Cardiac septum (tissue), 1 donor: ENCODE measurements around the gene MYG1. TPM values are rescaled to one million over a fixed set of nuclear protein-coding genes. Genes with fewer than 3 reads are reported as not detected.

Experiments used
- DNase-seq: peaks from one replicate; pipeline ENCODE4 v3.0.0-alpha.2; 2020; ENCODE audit warnings: low spot score
- intact Hi-C: fragments of 100-400 bp; cut with DNase I; formaldehyde crosslinking; loops from one replicate; pipeline ENCODE4 v1.14.0; 2022
- total RNA-seq: library from RNA; stranded (reverse); fragmentation: NEBNext Ultra II Directional; extraction: Animal tissue kit (Norgen Biotek cat#: 25700); gene quantifications from one replicate; pipeline ENCODE4 v1.2.1, GENCODE V29; 2021
- donor health status: DM: no; HTN: no; CAD: no.

The MYG1 gene
- total RNA-seq, 1 donor from 2014 or later, result 29.5 TPM

DNA sequence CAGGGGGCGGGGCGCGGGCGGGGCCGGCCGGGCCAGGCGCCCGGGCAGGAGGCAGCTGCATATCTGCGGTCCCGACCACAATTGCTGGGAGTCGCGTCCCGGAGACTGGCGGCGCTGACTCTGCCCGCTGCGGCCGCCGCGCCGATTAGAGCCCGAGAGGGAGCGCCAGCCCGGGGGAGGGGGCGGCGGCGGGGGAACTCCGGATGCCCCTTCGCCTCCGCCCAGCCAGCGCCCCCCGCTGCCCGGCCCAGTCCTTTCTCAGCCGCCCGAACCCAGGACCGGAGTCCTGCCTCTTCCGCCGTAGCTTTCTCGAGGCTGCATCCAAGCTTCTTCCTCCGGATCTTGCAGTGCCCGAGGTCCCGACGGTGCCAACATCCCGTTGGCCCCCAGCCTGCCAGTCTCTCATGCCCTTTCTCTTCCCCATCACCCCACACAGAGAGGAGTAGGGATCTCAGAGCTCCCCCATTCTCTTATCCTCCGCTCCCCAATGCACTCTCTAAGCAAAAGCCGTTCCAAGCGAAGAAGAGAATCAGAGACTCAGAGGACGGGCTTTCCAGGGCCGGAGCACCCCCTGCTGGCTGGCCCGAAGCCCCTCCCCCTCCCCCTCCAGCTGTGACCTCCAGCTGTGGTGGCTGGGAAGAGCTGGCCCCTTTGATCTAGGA, 45.5 kb downstream of the MYG1 start:
- intact Hi-C loops, result loop anchor here (1.0 kb wide), 1 partner anchor 21 kb away; no protein-coding TSS in a partner anchor

DNA sequence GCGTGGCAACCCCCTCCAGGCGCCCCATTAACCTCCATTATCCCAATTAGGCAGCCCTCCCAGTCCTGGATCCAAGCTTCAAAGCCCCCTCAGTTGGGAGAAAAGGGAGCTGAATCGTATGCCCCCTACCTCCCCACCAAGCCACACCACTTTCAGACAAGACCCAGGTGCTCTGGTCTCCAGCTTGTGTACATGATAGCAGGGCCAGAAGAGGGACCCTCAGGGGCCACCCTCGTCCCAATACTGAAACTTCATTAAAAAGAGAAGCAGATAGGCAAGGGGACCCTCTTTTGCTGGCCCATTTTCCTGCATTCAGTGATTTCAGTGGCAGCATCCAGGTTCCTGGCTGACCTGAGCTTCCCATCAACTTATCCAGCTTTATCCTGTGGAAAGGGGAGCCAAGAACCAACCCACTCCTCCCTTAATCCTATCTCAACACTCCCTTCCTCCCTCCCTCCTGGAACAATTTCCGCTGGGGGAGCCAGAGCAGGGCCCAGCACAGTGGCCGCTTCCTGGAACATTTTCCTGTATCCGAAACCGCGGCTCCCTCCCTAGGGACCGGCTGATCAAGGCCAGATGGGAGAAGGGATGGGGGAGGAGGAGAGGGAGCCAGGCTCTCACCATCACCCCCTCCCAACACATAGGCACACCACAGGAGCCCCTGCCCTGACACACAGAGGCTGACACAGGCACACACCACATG, 46.1 kb downstream of the MYG1 start:
- no peak for DNase-seq
- intact Hi-C loops, result loop anchor here (1.0 kb wide), 1 partner anchor 21 kb away; no protein-coding TSS in a partner anchor

More for the DNA sequence above, 45.5 kb downstream of the MYG1 start:
- peak; percentile 84 for DNase-seq

DNA sequence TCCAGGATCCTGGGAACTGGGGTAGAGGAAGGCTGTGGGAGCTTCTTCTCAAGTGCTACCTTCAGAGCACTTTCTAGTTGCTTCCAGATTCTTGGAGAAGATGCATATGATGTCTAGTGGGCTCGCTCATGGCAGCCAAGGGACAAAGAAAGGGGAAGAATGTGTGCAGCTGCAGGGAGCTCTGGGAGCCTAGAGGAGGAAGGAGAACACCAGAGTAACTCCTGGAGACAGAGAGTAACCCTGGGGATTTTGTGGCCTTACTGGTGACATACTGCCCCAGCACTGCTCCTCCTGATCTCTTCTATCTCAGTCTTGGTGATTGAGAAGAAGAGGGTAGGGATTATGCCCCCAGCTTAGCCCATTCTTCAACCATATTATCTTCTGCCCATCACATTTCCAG, 47.0 kb downstream of the MYG1 start:
- intact Hi-C loops, result no loop called here
- DNase-seq, result no peak

DNA sequence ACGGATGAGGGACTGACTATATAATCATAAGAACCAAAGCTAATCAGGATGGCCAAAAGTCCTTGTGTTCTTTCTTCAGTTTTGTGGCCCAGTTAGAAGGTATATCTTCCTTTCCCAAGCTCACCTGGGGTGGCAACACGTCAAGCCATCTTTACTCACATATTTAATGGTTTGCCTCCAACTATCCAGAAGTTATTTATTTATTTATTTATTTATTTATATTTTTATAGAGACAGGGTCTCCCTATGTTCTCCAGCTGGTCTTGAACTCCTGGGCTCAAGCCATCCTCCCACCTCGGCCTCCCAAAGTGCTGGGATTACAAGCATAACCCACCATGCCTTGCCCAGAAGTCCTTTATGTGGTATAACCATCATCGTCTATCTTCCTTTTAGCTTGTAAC, 48.4 kb downstream of the MYG1 start:
- intact Hi-C loops, result no loop called here
- DNase-seq, result no peak

DNA sequence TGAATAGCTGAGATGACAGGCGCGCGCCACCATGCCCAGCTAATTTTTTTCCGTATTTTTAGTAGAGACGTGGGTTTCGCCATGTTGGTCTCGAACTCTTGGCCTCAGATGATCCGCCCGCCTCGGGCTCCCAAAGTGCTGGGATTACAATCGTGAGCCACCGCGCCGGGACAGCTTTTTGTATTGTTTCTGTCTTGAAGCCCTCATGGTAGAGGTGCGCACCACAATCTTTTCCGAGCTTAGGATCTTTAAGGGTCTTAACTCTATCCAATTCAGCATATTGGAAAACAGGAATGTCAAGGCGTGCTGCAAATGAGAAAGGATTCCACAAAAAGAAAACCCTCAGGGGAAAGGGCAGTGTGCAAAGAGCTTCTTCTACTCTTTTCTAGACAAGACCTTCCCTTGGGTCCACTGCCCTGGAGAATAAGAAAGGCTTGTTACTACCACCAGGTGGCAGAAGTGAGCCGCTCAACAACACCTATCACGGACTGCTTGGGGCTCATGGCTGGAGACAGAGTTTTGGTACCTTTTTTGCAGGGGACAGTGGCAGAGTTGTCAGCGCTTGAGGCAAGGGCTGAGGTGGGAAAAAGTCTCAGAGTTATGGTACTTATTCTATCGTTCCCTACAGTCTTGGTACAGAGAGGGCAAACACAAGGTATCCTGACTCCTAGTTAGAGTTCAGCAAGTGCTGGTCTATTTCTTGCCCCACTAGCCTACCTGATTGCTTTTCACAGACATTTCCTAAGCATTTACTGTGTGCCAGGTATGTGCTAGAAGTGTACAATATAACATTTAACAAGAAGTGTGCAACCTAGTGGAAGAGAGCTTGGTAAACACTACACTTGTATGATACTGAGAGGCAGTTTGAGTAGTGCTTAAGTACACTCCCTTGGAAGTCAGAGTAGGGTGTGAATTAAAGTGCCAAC, 53.1 kb downstream of the MYG1 start:
- intact Hi-C loops, result loop anchor here (1.0 to 2.0 kb wide), 2 partner anchors 69 to 156 kb away; no protein-coding TSS in a partner anchor

DNA sequence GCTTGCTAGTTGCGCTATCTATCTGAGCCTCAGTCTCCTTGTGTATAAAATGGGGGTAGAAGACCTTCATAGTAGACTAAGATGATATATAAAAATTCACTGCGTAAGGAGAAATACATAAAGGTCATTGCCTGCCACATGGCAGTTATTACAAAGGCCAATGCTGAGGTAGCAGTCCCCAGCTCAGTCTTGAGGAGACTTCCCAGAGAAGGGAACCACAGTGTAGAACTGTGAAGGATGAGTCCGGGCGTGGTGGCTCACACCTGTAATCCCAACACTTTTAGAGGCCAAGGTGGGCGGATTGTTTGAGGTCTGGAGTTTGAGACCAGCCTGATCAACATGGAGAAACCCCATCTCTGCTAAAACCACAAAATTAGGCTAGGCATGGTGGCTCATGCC, 53.8 kb downstream of the MYG1 start:
- intact Hi-C loops, result loop anchor here (2.0 kb wide), 1 partner anchor 156 kb away; no protein-coding TSS in a partner anchor
- no peak for DNase-seq

More for the DNA sequence above, 53.1 kb downstream of the MYG1 start:
- peak; percentile 84 for DNase-seq

DNA sequence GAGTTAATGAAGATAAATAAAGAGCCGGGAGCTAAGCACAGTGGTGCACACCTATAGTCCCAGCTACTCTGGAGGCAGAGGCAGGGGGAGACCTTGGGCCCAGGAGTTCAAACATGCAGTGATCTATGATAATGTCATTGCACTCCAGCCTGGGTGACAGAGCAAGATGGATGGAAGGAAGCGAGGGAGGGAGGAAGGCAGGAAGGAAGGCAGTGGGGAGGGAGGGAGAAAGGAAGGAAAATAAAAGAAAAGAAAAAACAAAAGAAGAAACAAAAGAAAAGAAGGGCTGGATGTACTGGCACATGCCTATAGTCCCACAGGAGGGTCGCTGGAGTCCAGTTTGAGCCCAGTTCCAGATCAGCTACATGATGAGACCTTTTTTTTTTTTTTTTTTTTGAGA, 55.6 kb downstream of the MYG1 start:
- DNase-seq, result no peak
- intact Hi-C loops, result no loop called here

Other genes starting within 250 kb of the MYG1 start
- gene TNS2, start 249.6 kb upstream of the MYG1 start, total RNA-seq, result 99.3 TPM
- 63.5 TPM for gene SPRYD3, start 220.3 kb upstream of the MYG1 start, total RNA-seq
- gene IGFBP6, start 202.0 kb upstream of the MYG1 start, total RNA-seq, result 42.3 TPM
- not detected for gene SOAT2, start 196.2 kb upstream of the MYG1 start, total RNA-seq
- gene ZNF740, start 119.0 kb upstream of the MYG1 start, total RNA-seq, result 19.2 TPM
- 16.5 TPM for gene CSAD, start 118.8 kb upstream of the MYG1 start, total RNA-seq
- 1.4 TPM for gene ITGB7, start 92.4 kb upstream of the MYG1 start, total RNA-seq
- gene RARG, start 67.5 kb upstream of the MYG1 start, total RNA-seq, result 21.2 TPM
- gene ESPL1, start 31.4 kb upstream of the MYG1 start, total RNA-seq, result 0.16 TPM
- gene PFDN5, start 4.2 kb upstream of the MYG1 start, total RNA-seq, result 322 TPM
- gene AAAS, start 21.9 kb downstream of the MYG1 start, total RNA-seq, result 39.8 TPM
- not detected for gene SP7, start 36.7 kb downstream of the MYG1 start, total RNA-seq
- 31.3 TPM for gene SP1, start 80.5 kb downstream of the MYG1 start, total RNA-seq
- gene AMHR2, start 124.2 kb downstream of the MYG1 start, total RNA-seq, result 0.43 TPM
- gene PRR13, start 142.0 kb downstream of the MYG1 start, total RNA-seq, result 61.5 TPM
- 520 TPM for gene PCBP2, start 152.4 kb downstream of the MYG1 start, total RNA-seq
- 7.0 TPM for gene MAP3K12, start 199.8 kb downstream of the MYG1 start, total RNA-seq
- 11.6 TPM for gene TARBP2, start 201.6 kb downstream of the MYG1 start, total RNA-seq
- gene NPFF, start 207.8 kb downstream of the MYG1 start, total RNA-seq, result not detected